ENCODE data around the gene ZNF426.

ZNF426 gene

DNA sequence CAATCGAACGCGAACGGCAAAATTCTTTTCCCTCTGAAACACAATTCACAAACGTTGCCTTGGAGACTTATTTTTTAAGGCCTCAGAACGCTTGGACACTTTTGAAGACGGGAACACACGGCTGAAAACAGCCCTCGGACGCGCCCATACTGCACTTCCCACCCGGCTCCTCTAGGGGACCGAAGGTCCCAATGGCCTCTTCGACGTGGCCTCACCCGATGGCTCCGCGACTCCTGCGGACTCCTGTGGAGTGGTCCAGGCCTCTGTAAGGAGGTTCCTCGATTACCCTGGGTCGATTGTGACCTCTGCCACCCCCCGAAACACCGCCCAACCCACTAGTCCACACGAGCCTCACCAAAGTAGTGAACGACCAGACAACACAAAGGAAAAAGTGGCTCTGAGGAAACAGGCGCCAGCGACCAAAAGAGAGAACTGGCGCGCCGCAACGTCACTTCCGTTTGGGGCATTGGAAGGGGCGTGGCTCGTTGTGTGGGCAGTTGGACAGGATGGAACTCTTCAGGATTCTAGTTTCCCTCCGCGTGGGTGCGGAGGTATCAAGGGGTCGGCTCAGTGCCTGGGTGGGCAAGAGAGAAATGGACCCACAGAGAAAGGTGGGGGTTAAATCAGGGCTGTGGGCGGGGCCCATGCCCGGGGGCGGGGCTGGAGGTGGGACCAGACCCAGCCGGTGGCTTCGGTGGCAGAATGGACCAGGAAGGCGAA lies 40.1 kb downstream of the ZNF426 start, which contains the start of gene ZNF560:
Gene ZNF560 (minus strand): TSS at position 434 of the 720 bp plus-strand sequence. CDS start 23,303 bp downstream, outside the sequence.
- DNase-seq (ENCODE audit: low spot score), result no peak

DNA sequence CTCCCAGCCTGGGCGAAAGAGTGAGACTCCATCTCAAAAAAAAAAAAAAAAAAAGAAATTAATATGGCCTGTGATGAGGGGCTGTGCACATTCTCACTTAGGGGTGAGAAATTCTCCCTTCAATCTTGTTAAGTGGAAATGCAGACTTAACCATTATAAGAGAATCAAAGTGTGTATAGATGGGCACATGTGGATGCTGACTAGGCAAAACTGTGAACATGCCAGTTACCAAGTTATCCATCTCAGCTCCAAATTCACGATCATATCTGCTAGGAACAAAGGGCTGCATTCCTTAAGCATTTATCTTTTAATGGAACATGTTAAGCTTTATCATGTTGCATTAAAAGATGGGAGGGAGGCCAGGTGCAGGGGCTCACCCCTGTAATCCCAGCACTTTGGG lies 44.3 kb downstream of the ZNF426 start:
- no peak for DNase-seq (ENCODE audit: low spot score)

DNA sequence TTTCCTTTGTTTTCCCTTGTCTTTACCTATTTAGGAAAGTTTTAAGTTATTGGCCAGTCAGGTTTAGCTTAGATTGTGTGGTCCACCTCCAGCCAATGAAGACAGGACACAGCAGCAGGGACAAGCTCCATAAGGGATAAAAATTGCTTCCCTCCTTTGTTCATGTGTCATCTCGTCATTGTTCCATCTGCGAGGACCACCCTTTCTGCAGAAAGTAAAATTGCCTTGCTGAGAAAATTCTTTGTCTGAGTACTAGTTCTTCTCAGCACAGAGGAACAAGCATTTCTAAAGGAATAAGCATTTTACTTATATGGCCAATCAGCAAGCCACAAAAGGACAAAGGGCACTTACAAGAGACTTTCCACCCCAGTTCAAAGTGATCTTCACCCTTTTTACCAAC lies 51.4 kb downstream of the ZNF426 start:
- DNase-seq (ENCODE audit: low spot score), result no peak

DNA sequence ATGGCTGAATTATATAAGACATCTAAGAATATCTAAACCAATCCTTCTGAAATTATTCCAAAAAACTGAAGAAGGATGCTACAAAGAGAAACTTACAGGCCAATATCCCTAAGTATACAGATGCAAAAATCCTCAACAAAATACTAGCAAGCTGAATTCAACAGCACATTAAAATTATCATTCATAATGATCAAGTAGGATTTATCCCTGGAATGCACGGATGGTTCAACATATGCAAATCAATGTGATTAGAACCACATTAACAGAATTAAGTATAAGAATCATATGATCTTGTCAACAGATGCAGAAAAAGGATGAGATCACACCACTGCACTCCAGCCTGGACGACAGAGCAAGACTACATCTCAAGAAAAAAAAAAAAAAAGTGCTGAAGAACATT lies 53.3 kb downstream of the ZNF426 start:
- no peak for DNase-seq (ENCODE audit: low spot score)

DNA sequence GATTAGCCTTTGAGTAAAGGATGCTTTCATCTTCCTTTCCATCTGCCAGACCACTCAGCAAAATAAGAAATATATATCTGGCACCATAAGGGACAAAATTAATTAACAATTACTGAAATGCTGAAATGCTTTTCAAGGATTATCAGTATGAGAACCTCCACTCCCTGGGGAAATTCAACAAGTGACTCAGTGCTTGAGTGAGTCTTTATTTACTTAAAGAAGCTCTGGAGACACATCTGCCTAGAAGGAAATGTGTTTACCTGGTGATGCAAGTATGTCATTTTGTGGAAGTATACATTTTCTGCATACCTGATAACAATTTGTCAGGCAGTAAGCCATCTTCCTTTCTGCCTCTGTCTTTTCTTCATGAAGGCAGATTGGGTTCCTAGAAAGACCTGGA lies 63.5 kb downstream of the ZNF426 start:
- DNase-seq (ENCODE audit: low spot score), result no peak

All from left forelimb (tissue), 1 donor.